ENCODE results near the gene UBR3.
"Not testable (repeated sequence)": the region's sequence is repeated elsewhere in the genome, so short reads cannot be mapped to it uniquely, and the experiment has no call there.

- TF ChIP-seq CTCF (IDR thresholded peaks at IDR 0.05); EP300 (IDR thresholded peaks at IDR 0.05); HDAC2 (IDR thresholded peaks at IDR 0.05); MAX (IDR thresholded peaks at IDR 0.05); POLR2A (IDR thresholded peaks at IDR 0.05; ENCODE audit: low read length); MYC (IDR thresholded peaks at IDR 0.05; ENCODE audit: borderline replicate concordance, low read length); KDM1A (IDR thresholded peaks at IDR 0.05; ENCODE audit: low read depth); HMGXB4 (CRISPR knock-in tag; IDR thresholded peaks at IDR 0.05; ENCODE audit: borderline replicate concordance); ESRRA (IDR thresholded peaks at IDR 0.05; ENCODE audit: borderline replicate concordance, low read length); FOXS1 (CRISPR knock-in tag; IDR thresholded peaks at IDR 0.05): not testable (repeated sequence)
Observed at GRCh38 chr2:169848959-169849693, 21.9 kb downstream of the UBR3 start.
